ENCODE measurements around the gene ELOA2. TPM values are rescaled to one million over a fixed set of nuclear protein-coding genes. Genes with fewer than 3 reads are reported as not detected.

Gene ELOA2
- total and polyA plus RNA-seq, 2 experiments from 2014 or later = 0.32 TPM; not detected in 1

DNA sequence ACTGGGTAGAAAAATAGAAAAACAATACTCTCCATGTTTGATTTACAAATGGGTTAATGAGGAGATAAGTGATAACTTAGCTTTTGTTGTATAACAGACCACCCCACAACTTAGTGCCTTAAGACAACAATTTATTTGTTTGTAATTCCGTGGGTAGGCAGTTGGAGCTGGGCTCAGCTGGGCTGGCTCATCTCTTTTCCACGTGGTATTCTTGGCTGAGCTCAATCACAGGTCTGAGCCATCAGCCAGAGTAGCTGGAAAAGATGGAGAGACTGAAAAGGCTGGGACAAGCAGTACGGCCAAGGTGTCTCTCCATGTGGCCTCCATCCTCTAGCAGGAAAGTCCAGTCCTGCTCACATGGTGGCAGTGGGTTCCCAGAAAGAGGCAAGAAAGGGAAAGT is 32.2 kb upstream of the ELOA2 start:
- H3K9me3 ChIP-seq (ENCODE audit: low read depth) = no peaks in the 10 kb centered on the region
- no peak for DNase-seq (ENCODE audit: low read depth in 1 of 2, low spot score in 1 of 2)
- H3K4me1 ChIP-seq (ENCODE audit: low read depth) = no peaks in the 10 kb centered on the region
- H3K27me3 ChIP-seq = no peaks in the 10 kb centered on the region
- H3K36me3 ChIP-seq = no peaks in the 10 kb centered on the region
- TF ChIP-seq, protein P1, sequence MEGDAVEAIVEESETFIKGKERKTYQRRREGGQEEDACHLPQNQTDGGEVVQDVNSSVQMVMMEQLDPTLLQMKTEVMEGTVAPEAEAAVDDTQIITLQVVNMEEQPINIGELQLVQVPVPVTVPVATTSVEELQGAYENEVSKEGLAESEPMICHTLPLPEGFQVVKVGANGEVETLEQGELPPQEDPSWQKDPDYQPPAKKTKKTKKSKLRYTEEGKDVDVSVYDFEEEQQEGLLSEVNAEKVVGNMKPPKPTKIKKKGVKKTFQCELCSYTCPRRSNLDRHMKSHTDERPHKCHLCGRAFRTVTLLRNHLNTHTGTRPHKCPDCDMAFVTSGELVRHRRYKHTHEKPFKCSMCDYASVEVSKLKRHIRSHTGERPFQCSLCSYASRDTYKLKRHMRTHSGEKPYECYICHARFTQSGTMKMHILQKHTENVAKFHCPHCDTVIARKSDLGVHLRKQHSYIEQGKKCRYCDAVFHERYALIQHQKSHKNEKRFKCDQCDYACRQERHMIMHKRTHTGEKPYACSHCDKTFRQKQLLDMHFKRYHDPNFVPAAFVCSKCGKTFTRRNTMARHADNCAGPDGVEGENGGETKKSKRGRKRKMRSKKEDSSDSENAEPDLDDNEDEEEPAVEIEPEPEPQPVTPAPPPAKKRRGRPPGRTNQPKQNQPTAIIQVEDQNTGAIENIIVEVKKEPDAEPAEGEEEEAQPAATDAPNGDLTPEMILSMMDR (IDR thresholded peaks at IDR 0.05; ENCODE audit: low read depth, low read length) = no peak
- no peak overlapping the region for H3K4me3 ChIP-seq
- H3K27ac ChIP-seq = no peak overlapping the region

DNA sequence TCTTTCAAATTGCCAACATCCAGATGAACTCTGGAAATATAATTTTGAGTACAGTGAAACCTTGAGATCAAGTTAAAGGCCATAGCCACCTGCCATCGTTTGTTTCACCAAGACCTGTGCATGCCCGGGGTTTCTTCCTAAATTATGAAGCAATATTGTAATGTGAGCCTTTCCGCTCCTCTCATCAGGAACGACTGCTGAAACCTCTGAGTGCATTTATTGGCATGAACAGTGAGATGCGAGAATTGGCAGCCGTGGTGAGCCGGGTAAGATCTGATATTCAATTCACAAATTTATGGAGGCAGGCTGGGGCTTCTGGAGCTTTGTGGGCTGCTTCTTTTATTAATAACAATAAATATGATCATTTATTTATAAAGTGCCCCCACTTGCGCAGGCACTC is 27.7 kb upstream of the ELOA2 start:
- no peak overlapping the region for H3K27ac ChIP-seq
- H3K9me3 ChIP-seq (ENCODE audit: low read depth) = no peaks in the 10 kb centered on the region
- TF ChIP-seq, protein P1 (IDR thresholded peaks at IDR 0.05; ENCODE audit: low read depth, low read length) = no peak
- H3K4me1 ChIP-seq (ENCODE audit: low read depth) = no peaks in the 10 kb centered on the region
- H3K4me3 ChIP-seq = no peak overlapping the region
- no peak for DNase-seq (ENCODE audit: low read depth in 1 of 2, low spot score in 1 of 2)
- H3K36me3 ChIP-seq = no peaks in the 10 kb centered on the region
- H3K27me3 ChIP-seq = no peaks in the 10 kb centered on the region

DNA sequence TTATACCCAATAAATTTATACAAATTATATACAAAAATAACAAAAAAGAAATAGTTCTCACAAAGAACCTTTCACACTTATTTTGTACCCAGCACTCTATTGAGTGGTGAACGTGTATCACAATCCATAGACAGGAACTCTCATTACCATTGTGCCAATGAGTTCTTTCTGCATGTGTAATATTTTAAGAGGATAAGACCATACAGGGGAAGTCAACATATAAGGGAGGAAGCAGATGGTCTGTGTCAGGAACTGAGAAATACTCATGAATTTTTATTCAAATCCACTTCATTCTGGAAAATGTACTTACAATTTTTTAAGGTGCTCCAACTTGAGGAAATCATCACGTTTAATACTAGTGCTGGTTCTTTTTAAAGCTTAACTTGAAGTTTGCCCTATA is 27.1 kb upstream of the ELOA2 start:
- no peak for DNase-seq (ENCODE audit: low read depth in 1 of 2, low spot score in 1 of 2)
- Histone ChIP-seq H3K9me3 (ENCODE audit: low read depth) (no peaks in the 10 kb centered on the region), H3K36me3 (no peaks in the 10 kb centered on the region), H3K27ac (no peak overlapping the region), H3K4me1 (ENCODE audit: low read depth) (no peaks in the 10 kb centered on the region), H3K27me3 (no peaks in the 10 kb centered on the region), H3K4me3 (no peak overlapping the region)
- TF ChIP-seq, protein P1 (IDR thresholded peaks at IDR 0.05; ENCODE audit: low read depth, low read length) = no peak

DNA sequence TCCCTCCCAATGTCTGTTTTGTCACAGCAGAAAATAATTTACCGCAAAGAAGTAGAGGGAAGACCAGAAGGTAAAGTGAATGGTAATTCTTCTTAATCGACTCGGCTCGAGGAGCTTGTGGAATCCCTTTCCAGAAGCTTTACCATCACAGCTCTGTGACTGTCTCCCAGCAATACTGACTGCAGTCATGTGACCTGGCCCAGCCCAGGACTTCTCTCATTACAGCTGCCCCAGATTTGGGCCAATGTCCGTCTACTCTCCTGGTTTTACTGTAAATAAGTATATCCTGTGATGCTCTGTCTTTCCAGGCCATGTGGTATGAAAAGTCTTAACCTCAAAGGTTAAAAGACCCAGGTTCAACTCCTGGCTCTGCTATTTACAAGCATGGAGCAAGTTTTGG is 18.9 kb upstream of the ELOA2 start:
- H3K36me3 ChIP-seq = no peaks in the 10 kb centered on the region
- no peaks in the 10 kb centered on the region for H3K27me3 ChIP-seq
- no peaks in the 10 kb centered on the region for H3K9me3 ChIP-seq (ENCODE audit: low read depth)
- no peak for DNase-seq (ENCODE audit: low read depth in 1 of 2, low spot score in 1 of 2)
- H3K4me3 ChIP-seq = no peak overlapping the region
- TF ChIP-seq, protein P1 (IDR thresholded peaks at IDR 0.05; ENCODE audit: low read depth, low read length) = no peak
- H3K27ac ChIP-seq = no peak overlapping the region
- no peaks in the 10 kb centered on the region for H3K4me1 ChIP-seq (ENCODE audit: low read depth)

DNA sequence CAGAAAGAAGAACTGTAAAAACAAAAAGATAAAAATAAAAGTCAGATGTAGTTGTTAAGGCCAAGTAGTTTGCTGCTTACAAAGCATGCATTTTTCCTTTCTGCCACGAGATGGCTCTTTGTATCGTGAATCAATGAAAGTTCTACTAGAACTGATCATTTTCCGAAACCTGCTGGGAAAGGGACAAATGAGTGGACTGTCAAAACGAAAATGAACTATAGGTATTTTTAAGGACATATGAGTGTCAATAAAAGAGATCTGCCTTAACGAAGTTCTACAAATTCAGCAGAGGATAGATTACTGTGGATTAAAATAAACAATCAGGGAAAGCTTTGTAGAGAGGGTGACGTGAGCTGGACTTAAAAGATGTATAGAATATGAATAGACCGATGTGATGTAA is 15.0 kb upstream of the ELOA2 start:
- no peak overlapping the region for H3K4me3 ChIP-seq
- H3K27ac ChIP-seq = no peak overlapping the region
- no peaks in the 10 kb centered on the region for H3K36me3 ChIP-seq
- no peaks in the 10 kb centered on the region for H3K4me1 ChIP-seq (ENCODE audit: low read depth)
- TF ChIP-seq, protein P1 (IDR thresholded peaks at IDR 0.05; ENCODE audit: low read depth, low read length) = peak; percentile 76
- no peaks in the 10 kb centered on the region for H3K9me3 ChIP-seq (ENCODE audit: low read depth)
- peak; percentile 49 to 68 for DNase-seq (ENCODE audit: low read depth in 1 of 2, low spot score in 1 of 2)
- H3K27me3 ChIP-seq = no peaks in the 10 kb centered on the region

DNA sequence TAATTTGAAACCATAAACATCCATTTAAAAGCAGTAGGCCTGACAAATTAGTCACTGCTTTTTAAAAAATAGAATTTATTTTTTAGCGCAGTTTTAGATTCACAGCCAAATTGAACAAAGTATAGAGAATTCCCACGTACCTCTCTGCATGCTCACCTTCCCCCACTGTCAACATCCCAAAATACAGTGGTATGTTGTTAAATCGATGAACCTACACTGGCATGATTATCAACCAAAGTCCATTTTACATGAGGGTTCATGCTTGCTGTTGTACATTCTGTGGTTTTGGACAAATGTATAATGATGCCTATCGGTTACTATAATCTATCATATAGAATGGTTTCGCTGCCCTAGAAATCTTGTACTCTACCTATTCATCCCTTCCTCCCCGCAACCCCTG is 5.6 kb upstream of the ELOA2 start:
- no peak for DNase-seq (ENCODE audit: low read depth in 1 of 2, low spot score in 1 of 2)
- no peaks in the 10 kb centered on the region for H3K4me1 ChIP-seq (ENCODE audit: low read depth)
- H3K4me3 ChIP-seq = no peak overlapping the region
- no peaks in the 10 kb centered on the region for H3K36me3 ChIP-seq
- H3K27ac ChIP-seq = no peak overlapping the region
- TF ChIP-seq, protein P1 (IDR thresholded peaks at IDR 0.05; ENCODE audit: low read depth, low read length) = no peak
- H3K9me3 ChIP-seq (ENCODE audit: low read depth) = no peaks in the 10 kb centered on the region
- H3K27me3 ChIP-seq = no peaks in the 10 kb centered on the region

Measured in cardiac muscle cell (in vitro differentiated cells and primary cell).